GM19397 (cell line): ENCODE measurements around the gene GATA6.

Experiments used
- ATAC-seq: cut with Tn5 transposase; IDR thresholded peaks from one replicate; pipeline ENCODE4 v1.9.1; 2021; ENCODE audit warnings: mild to moderate bottlenecking, moderate library complexity; ENCODE audit not compliant: unreplicated experiment

The GATA6 gene

GRCh38 chr18:22233266-22233665, 63.9 kb downstream of the GATA6 start:
- ATAC-seq: no peak

- ATAC-seq: no peak
Measured at GRCh38 chr18:22238036-22238435, 68.6 kb downstream of the GATA6 start.

- no peak for ATAC-seq
Measured at GRCh38 chr18:22238681-22239080, 69.3 kb downstream of the GATA6 start.

GRCh38 chr18:22241921-22242361, 72.6 kb downstream of the GATA6 start:
- no peak for ATAC-seq

GRCh38 chr18:22243513-22243912, 74.1 kb downstream of the GATA6 start:
- no peak for ATAC-seq

- no peak for ATAC-seq
Measured at GRCh38 chr18:22250026-22250425, 80.6 kb downstream of the GATA6 start.

- ATAC-seq: no peak
Measured at GRCh38 chr18:22250591-22250996, 81.2 kb downstream of the GATA6 start.
